ENCODE results near the gene SIRPG.

DNA sequence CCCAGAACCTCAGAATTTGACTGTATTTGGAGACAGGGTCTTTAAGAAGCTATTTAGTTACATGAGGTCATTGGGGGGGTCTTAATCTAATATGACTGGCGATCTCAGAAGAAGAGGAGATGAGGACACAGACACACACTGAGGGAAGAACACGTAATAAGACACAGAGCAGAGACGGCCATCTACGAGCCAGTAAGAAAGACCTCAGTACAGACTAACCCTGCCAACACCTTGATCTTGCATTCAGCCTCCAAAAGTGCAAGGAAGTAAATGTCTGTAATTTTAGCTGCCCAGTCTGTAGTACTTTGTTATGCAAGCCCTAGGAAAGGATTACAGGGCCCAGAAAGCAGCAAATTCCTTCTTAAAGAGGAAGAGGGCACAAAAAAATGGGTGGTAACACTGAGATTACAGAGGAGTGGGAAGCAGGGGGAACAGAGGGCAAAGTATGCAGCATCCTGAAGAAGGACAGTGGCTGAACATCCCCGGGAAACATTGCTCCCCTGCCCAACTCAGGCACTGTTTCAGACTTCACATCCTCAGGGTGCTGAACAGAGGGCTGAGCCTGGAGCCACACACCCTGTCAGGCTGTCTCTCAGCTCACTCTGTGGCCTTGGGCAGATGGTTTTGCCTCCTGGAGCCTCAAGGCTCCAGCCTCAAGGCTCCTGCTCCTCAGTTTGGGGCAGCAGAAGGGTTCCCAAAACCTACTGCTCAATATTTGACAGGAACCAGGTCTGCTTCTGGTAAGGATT is 27.9 kb upstream of the SIRPG start:
- TF ChIP-seq REST (tag by site-specific recombination; IDR thresholded peaks at IDR 0.05) (no peak), ZBTB11 (tag by site-specific recombination; conservative IDR thresholded peaks at IDR 0.05; ENCODE audit: low read depth) (no peak), ZBTB21 (tag by site-specific recombination; IDR thresholded peaks at IDR 0.05) (no peak), ATF2 (tag by site-specific recombination; IDR thresholded peaks at IDR 0.05; ENCODE audit: low read depth) (no peak), YY1 (tag by site-specific recombination; IDR thresholded peaks at IDR 0.05) (no peak), ZNF404 (tag by site-specific recombination; IDR thresholded peaks at IDR 0.05) (no peak), HOXC10 (CRISPR knock-in tag; IDR thresholded peaks at IDR 0.05) (no peak), ZNF146 (tag by site-specific recombination; IDR thresholded peaks at IDR 0.05) (no peak), ZNF248 (tag by site-specific recombination; IDR thresholded peaks at IDR 0.05) (no peak)
- TF ChIP-seq, protein P1, sequence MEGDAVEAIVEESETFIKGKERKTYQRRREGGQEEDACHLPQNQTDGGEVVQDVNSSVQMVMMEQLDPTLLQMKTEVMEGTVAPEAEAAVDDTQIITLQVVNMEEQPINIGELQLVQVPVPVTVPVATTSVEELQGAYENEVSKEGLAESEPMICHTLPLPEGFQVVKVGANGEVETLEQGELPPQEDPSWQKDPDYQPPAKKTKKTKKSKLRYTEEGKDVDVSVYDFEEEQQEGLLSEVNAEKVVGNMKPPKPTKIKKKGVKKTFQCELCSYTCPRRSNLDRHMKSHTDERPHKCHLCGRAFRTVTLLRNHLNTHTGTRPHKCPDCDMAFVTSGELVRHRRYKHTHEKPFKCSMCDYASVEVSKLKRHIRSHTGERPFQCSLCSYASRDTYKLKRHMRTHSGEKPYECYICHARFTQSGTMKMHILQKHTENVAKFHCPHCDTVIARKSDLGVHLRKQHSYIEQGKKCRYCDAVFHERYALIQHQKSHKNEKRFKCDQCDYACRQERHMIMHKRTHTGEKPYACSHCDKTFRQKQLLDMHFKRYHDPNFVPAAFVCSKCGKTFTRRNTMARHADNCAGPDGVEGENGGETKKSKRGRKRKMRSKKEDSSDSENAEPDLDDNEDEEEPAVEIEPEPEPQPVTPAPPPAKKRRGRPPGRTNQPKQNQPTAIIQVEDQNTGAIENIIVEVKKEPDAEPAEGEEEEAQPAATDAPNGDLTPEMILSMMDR (tag by site-specific recombination; IDR thresholded peaks at IDR 0.05): no peak
- TF ChIP-seq, protein P2, sequence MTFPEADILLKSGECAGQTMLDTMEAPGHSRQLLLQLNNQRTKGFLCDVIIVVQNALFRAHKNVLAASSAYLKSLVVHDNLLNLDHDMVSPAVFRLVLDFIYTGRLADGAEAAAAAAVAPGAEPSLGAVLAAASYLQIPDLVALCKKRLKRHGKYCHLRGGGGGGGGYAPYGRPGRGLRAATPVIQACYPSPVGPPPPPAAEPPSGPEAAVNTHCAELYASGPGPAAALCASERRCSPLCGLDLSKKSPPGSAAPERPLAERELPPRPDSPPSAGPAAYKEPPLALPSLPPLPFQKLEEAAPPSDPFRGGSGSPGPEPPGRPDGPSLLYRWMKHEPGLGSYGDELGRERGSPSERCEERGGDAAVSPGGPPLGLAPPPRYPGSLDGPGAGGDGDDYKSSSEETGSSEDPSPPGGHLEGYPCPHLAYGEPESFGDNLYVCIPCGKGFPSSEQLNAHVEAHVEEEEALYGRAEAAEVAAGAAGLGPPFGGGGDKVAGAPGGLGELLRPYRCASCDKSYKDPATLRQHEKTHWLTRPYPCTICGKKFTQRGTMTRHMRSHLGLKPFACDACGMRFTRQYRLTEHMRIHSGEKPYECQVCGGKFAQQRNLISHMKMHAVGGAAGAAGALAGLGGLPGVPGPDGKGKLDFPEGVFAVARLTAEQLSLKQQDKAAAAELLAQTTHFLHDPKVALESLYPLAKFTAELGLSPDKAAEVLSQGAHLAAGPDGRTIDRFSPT (tag by site-specific recombination; IDR thresholded peaks at IDR 0.05): no peak
- TF ChIP-seq, protein P3, sequence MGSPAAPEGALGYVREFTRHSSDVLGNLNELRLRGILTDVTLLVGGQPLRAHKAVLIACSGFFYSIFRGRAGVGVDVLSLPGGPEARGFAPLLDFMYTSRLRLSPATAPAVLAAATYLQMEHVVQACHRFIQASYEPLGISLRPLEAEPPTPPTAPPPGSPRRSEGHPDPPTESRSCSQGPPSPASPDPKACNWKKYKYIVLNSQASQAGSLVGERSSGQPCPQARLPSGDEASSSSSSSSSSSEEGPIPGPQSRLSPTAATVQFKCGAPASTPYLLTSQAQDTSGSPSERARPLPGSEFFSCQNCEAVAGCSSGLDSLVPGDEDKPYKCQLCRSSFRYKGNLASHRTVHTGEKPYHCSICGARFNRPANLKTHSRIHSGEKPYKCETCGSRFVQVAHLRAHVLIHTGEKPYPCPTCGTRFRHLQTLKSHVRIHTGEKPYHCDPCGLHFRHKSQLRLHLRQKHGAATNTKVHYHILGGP (tag by site-specific recombination; IDR thresholded peaks at IDR 0.05): no peak
